ENCODE data around the gene HPS5. TPM values are rescaled to one million over a fixed set of nuclear protein-coding genes. Genes with fewer than 3 reads are reported as not detected.
"Not testable (repeated sequence)": the region's sequence is repeated elsewhere in the genome, so short reads cannot be mapped to it uniquely, and the experiment has no call there.

The HPS5 gene
- total RNA-seq, 3 donors from 2014 or later, result 9.8 to 16.6 (median 14.1) TPM

DNA sequence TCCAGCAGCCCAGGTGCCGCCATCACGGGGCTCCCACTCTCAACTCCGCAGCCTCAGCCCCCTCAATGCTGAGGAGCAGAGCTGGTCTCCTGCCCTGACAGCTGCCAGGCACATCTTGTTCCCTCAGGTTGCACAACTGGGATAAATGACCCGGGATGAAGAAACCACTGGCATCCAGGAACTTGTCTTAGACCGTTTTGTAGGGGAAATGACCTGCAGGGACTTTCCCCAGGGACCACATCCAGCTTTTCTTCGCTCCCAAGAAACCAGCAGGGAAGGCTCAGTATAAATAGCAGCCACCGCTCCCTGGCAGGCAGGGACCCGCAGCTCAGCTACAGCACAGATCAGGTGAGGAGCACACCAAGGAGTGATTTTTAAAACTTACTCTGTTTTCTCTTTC, 56.0 kb downstream of the HPS5 start, which contains the start of gene SAA1:
Gene SAA1 (plus strand): TSS at position 316 of the 400 bp plus-strand sequence. CDS start 624 bp downstream, outside the sequence.
- intact Hi-C loops (cut with DNase I, micrococcal nuclease), result no loop called here

DNA sequence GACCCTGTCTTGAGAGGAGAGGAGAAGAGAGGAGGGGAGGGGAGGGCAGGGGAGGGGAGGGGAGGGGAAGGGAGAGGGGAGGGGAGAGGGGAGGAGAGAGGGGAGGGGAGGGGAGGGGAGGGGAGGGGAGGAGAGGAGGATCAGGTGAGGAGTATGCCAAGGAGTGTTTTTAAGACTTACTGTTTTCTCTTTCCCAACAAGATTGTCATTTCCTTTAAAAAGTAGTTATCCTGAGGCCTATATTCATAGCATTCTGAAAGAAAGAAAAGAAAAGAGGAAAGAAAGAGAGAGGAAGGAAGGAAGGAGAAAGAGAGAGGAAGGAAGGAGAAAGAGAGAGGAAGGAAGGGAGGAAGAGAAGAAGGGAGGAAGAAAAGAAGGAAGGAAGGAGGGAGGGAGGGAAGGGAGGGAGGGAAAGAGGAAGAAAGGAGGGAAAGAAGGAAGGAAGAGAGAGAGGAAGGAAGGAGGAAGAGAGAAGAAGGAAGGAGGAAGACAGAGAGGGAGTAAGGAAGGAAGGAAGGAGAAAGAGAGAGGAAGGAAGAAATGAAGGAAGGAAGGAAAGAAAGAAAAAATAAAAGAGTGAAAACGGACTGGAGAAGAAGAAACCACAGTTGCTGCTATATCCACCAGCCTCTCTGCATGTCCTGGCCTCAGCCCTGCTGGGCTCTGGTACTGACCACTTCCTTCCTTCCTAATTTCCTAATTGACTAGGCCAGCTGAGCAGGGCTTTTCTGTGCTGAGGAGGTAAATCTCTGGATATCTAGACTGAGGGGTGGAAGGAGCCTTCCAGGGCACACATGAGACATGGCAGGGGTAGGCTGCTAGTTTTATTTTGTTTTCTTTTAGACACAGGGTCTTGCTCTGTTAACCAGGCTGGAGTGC, 57.0 kb downstream of the HPS5 start:
- TF ChIP-seq, protein P1, sequence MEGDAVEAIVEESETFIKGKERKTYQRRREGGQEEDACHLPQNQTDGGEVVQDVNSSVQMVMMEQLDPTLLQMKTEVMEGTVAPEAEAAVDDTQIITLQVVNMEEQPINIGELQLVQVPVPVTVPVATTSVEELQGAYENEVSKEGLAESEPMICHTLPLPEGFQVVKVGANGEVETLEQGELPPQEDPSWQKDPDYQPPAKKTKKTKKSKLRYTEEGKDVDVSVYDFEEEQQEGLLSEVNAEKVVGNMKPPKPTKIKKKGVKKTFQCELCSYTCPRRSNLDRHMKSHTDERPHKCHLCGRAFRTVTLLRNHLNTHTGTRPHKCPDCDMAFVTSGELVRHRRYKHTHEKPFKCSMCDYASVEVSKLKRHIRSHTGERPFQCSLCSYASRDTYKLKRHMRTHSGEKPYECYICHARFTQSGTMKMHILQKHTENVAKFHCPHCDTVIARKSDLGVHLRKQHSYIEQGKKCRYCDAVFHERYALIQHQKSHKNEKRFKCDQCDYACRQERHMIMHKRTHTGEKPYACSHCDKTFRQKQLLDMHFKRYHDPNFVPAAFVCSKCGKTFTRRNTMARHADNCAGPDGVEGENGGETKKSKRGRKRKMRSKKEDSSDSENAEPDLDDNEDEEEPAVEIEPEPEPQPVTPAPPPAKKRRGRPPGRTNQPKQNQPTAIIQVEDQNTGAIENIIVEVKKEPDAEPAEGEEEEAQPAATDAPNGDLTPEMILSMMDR (IDR thresholded peaks at IDR 0.05), result no peak
- H3K4me1 ChIP-seq (ENCODE audit: low read depth), result no peaks in the 10 kb centered on the region
- no peaks in the 10 kb centered on the region for H3K9me3 ChIP-seq
- no peak for ATAC-seq
- no peaks in the 10 kb centered on the region for H3K36me3 ChIP-seq (ENCODE audit: low read depth)
- no peak for DNase-seq
- intact Hi-C loops (cut with DNase I, micrococcal nuclease), result no loop called here
- no peak overlapping the region for H3K4me3 ChIP-seq

More for the DNA sequence above, 56.0 kb downstream of the HPS5 start, which contains the start of gene SAA1:
- Histone ChIP-seq H3K4me3 (no peak within 1 kb of the TSS), H3K4me1 (ENCODE audit: low read depth) (no peaks in the 10 kb centered on the region), H3K36me3 (ENCODE audit: low read depth) (no peaks in the 10 kb centered on the region), H3K9me3 (no peaks in the 10 kb centered on the region)
- ATAC-seq (peak; percentile 5), DNase-seq (no peak)
- TF ChIP-seq, protein P1 (IDR thresholded peaks at IDR 0.05), result no peak

DNA sequence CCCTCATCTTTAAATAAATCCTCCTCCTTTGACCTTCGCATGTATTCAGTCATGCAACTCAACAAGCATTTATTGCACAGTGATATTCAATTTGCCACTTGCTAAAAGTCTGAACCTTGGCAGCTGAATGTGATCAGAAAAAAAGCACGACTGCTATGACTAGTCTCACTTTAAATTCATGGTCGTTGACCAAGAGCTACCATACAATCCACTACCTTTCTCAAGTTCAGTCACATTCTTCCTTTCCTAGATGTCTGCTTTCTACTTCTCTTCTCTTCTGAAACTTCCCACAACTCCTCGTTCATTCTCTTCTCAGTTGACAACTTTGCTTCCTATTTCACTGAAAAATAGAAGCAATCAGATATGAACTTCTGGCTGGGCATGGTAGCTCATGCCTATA, 57.9 kb downstream of the HPS5 start:
- ATAC-seq (no peak), DNase-seq (no peak)
- Histone ChIP-seq H3K4me1 (ENCODE audit: low read depth) (no peaks in the 10 kb centered on the region), H3K36me3 (ENCODE audit: low read depth) (no peaks in the 10 kb centered on the region), H3K9me3 (no peaks in the 10 kb centered on the region), H3K4me3 (no peak overlapping the region)
- intact Hi-C loops (cut with DNase I, micrococcal nuclease), result no loop called here
- TF ChIP-seq, protein P1 (IDR thresholded peaks at IDR 0.05), result no peak

DNA sequence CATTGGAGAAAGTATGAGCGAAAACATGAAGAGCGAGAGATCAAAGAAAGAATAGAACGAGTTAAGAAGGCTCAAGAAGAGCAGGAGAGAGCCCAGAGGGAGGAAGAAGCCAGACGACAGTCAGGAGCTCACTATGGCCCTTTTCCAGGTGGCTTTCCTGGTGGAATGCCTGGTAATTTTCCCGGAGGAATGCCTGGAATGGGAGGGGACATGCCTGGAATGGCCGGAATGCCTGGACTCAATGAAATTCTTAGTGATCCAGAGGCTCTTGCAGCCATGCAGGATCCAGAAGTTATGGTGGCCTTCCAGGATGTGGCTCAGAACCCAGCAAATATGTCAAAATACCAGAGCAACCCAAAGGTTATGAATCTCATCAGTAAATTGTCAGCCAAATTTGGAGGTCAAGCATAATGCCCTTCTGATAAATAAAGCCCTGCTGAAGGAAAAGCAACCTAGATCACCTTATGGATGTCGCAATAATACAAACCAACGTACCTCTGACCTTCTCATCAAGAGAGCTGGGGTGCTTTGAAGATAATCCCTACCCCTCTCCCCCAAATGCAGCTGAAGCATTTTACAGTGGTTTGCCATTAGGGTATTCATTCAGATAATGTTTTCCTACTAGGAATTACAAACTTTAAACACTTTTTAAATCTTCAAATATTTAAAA, 59.1 kb downstream of the HPS5 start:
- H3K36me3 ChIP-seq (ENCODE audit: low read depth); H3K4me3 ChIP-seq; DNase-seq; intact Hi-C loops (cut with DNase I, micrococcal nuclease); H3K9me3 ChIP-seq; ATAC-seq; H3K4me1 ChIP-seq (ENCODE audit: low read depth): not testable (repeated sequence)

GRCh38 chr11:18261721-18262120, 60.2 kb downstream of the HPS5 start:
- H3K9me3 ChIP-seq, result no peaks in the 10 kb centered on the region
- H3K36me3 ChIP-seq (ENCODE audit: low read depth), result no peaks in the 10 kb centered on the region
- H3K4me3 ChIP-seq, result no peak overlapping the region
- ATAC-seq (no peak), DNase-seq (no peak)
- H3K4me1 ChIP-seq (ENCODE audit: low read depth), result no peaks in the 10 kb centered on the region
- TF ChIP-seq, protein P1 (IDR thresholded peaks at IDR 0.05), result no peak
- intact Hi-C loops (cut with DNase I, micrococcal nuclease), result no loop called here

- TF ChIP-seq, protein P1 (IDR thresholded peaks at IDR 0.05), result no peak
- ATAC-seq, result peak; percentile 77
- no peak for DNase-seq
- intact Hi-C loops (cut with DNase I, micrococcal nuclease), result no loop called here
- no peaks in the 10 kb centered on the region for H3K4me1 ChIP-seq (ENCODE audit: low read depth)
- no peaks in the 10 kb centered on the region for H3K9me3 ChIP-seq
- H3K36me3 ChIP-seq (ENCODE audit: low read depth), result no peaks in the 10 kb centered on the region
- H3K4me3 ChIP-seq, result no peak overlapping the region
Measured at GRCh38 chr11:18259259-18259658, 62.7 kb downstream of the HPS5 start.

Data from mucosa of descending colon (tissue), 3 donors.